Brain microvascular endothelial cell (primary cell): ENCODE results near the gene SMAD6.

ENCODE experiments used
- DNase-seq: peaks from one replicate; pipeline ENCODE4 v3.0.0-alpha.2; 2020
- H3K27ac ChIP-seq: fragments of 250-450 bp; sonication (Bioruptor Pico); 2 replicates; pipeline ENCODE4 v1.5.1; 2020; ENCODE audit warnings: mild to moderate bottlenecking, moderate library complexity
- H3K27me3 ChIP-seq: fragments of 250-450 bp; sonication (Bioruptor Pico); replicated peaks from 2 replicates; pipeline ENCODE4 v1.5.1; 2020; ENCODE audit warnings: mild to moderate bottlenecking
- H3K36me3 ChIP-seq: fragments of 250-450 bp; sonication (Bioruptor Pico); replicated peaks from 2 replicates; pipeline ENCODE4 v1.5.1; 2020; ENCODE audit warnings: mild to moderate bottlenecking
- H3K4me3 ChIP-seq: 2 replicates; pipeline ENCODE4 v1.5.1; 2011; ENCODE audit warnings: low read depth, mild to moderate bottlenecking, control low read depth, low read length, moderate library complexity
- CTCF ChIP-seq: IDR thresholded peaks from 2 replicates; pipeline ENCODE4 v1.5.1; 2011; ENCODE audit warnings: low read depth, mild to moderate bottlenecking, moderate library complexity, low read length, control low read depth, inconsistent platforms; ENCODE audit errors: missing control alignments
- in situ Hi-C: cut with HindIII; loops from 2 replicates; pipeline ENCODE4 v1.10.0; 2017; ENCODE audit warnings: low sequenced_read_pairs, low pct_ligation_motif_present

SMAD6 gene

GRCh38 chr15:66655511-66655910 lies 46.5 kb upstream of the SMAD6 start:
- Histone ChIP-seq H3K27me3 (no peaks in the 10 kb centered on the region), H3K36me3 (no peaks in the 10 kb centered on the region), H3K4me3 (no peak overlapping the region), H3K27ac (no peak overlapping the region)
- no peak for DNase-seq
- in situ Hi-C loops: no loop called here
- TF ChIP-seq CTCF: no peak

GRCh38 chr15:66655997-66656396 lies 46.0 kb upstream of the SMAD6 start:
- Histone ChIP-seq H3K36me3 (no peaks in the 10 kb centered on the region), H3K27ac (no peak overlapping the region), H3K4me3 (no peak overlapping the region), H3K27me3 (no peaks in the 10 kb centered on the region)
- no peak for DNase-seq
- no peak for TF ChIP-seq CTCF
- in situ Hi-C loops: no loop called here

- no peak overlapping the region for H3K27ac ChIP-seq
- DNase-seq: no peak
- TF ChIP-seq CTCF: no peak
- H3K27me3 ChIP-seq: no peaks in the 10 kb centered on the region
- no peaks in the 10 kb centered on the region for H3K36me3 ChIP-seq
- in situ Hi-C loops: no loop called here
- H3K4me3 ChIP-seq: no peak overlapping the region
Observed at GRCh38 chr15:66657185-66658020, 44.6 kb upstream of the SMAD6 start.

GRCh38 chr15:66658044-66658443 lies 44.0 kb upstream of the SMAD6 start:
- in situ Hi-C loops: no loop called here
- no peak for TF ChIP-seq CTCF
- Histone ChIP-seq H3K27me3 (no peaks in the 10 kb centered on the region), H3K36me3 (no peaks in the 10 kb centered on the region), H3K4me3 (no peak overlapping the region), H3K27ac (no peak overlapping the region)
- DNase-seq: no peak

- Histone ChIP-seq H3K27me3 (no peaks in the 10 kb centered on the region), H3K4me3 (no peak overlapping the region), H3K36me3 (no peaks in the 10 kb centered on the region), H3K27ac (no peak overlapping the region)
- in situ Hi-C loops: no loop called here
- TF ChIP-seq CTCF: no peak
- DNase-seq: no peak
Observed at GRCh38 chr15:66658855-66659254, 43.2 kb upstream of the SMAD6 start.

GRCh38 chr15:66659384-66659783 lies 42.7 kb upstream of the SMAD6 start:
- no peak overlapping the region for H3K27ac ChIP-seq
- H3K4me3 ChIP-seq: no peak overlapping the region
- H3K36me3 ChIP-seq: no peaks in the 10 kb centered on the region
- in situ Hi-C loops: no loop called here
- no peak for TF ChIP-seq CTCF
- no peaks in the 10 kb centered on the region for H3K27me3 ChIP-seq
- no peak for DNase-seq
